Astrocyte (in vitro differentiated cells and primary cell): Measurements from ENCODE around the gene TOP3B. TPM values are rescaled to one million over a fixed set of nuclear protein-coding genes. Genes with fewer than 3 reads are reported as not detected.

Experiments used
- DNase-seq: peaks from one replicate; pipeline ENCODE4 v3.0.0-alpha.2; 2010; ENCODE audit warnings: low read depth
- FAIRE-seq: peaks from 2 replicates; lab custom pipeline; 2011; peaks lifted over from hg19 to GRCh38; lab: Jason Lieb, UNC
- H2AFZ ChIP-seq: 2 replicates; pipeline ENCODE4 v1.6.0; 2012; ENCODE audit warnings: low read depth, low read length, inconsistent platforms
- H3K27ac ChIP-seq: 2 replicates; pipeline ENCODE4 v1.5.1; 2011; ENCODE audit warnings: low read depth, low read length, inconsistent platforms
- H3K27me3 ChIP-seq: 2 replicates; pipeline ENCODE4 v1.6.0; 2011; ENCODE audit warnings: low read length, inconsistent platforms; ENCODE audit not compliant: insufficient read depth
- H3K36me3 ChIP-seq: 2 replicates; pipeline ENCODE4 v1.5.1; 2011; ENCODE audit warnings: low read length, inconsistent platforms; ENCODE audit not compliant: insufficient read depth
- H3K4me1 ChIP-seq: 2 replicates; pipeline ENCODE4 v1.5.1; 2011; ENCODE audit warnings: low read length, inconsistent platforms; ENCODE audit not compliant: insufficient read depth
- H3K4me2 ChIP-seq: 2 replicates; pipeline ENCODE4 v1.6.0; 2012; ENCODE audit warnings: low read length, inconsistent platforms
- H3K4me3 ChIP-seq: 2 replicates; pipeline ENCODE4 v1.5.1; 2011; ENCODE audit warnings: low read depth, mild to moderate bottlenecking, low read length, inconsistent platforms; ENCODE audit not compliant: insufficient read depth
- H3K79me2 ChIP-seq: 2 replicates; pipeline ENCODE4 v1.6.0; 2012; ENCODE audit warnings: mild to moderate bottlenecking, low read length, inconsistent platforms; ENCODE audit not compliant: insufficient read depth
- H3K9ac ChIP-seq: 2 replicates; pipeline ENCODE4 v1.6.0; 2012; ENCODE audit warnings: mild to moderate bottlenecking, low read length, inconsistent platforms
- H3K9me3 ChIP-seq: 2 replicates; pipeline ENCODE4 v1.5.1; 2012; ENCODE audit warnings: low read depth, mild to moderate bottlenecking, low read length, inconsistent platforms; ENCODE audit not compliant: insufficient read depth
- H4K20me1 ChIP-seq: 2 replicates; pipeline ENCODE4 v1.6.0; 2012; ENCODE audit warnings: low read length, inconsistent platforms; ENCODE audit not compliant: insufficient read depth
- H3K27ac Mint-ChIP-seq: one replicate; pipeline ENCODE4 v1.8.0; 2021; ENCODE audit warnings: mild to moderate bottlenecking, mixed read lengths; ENCODE audit not compliant: unreplicated experiment
- H3K27me3 Mint-ChIP-seq: one replicate; pipeline ENCODE4 v1.8.0; 2021; ENCODE audit warnings: low read depth, mixed read lengths; ENCODE audit not compliant: unreplicated experiment
- H3K36me3 Mint-ChIP-seq: one replicate; pipeline ENCODE4 v1.8.0; 2021; ENCODE audit warnings: low read depth, mixed read lengths; ENCODE audit not compliant: unreplicated experiment
- H3K4me1 Mint-ChIP-seq: one replicate; pipeline ENCODE4 v1.8.0; 2021; ENCODE audit warnings: low read depth, mixed read lengths; ENCODE audit not compliant: unreplicated experiment
- H3K4me3 Mint-ChIP-seq: one replicate; pipeline ENCODE4 v1.8.0; 2021; ENCODE audit warnings: mild to moderate bottlenecking, moderate library complexity, mixed read lengths; ENCODE audit not compliant: unreplicated experiment
- H3K9me3 Mint-ChIP-seq: one replicate; pipeline ENCODE4 v1.8.0; 2021; ENCODE audit warnings: mild to moderate bottlenecking, mixed read lengths; ENCODE audit not compliant: unreplicated experiment
- CTCF ChIP-seq: IDR thresholded peaks from 2 replicates; pipeline ENCODE4 v1.5.1; 2011; ENCODE audit warnings: low read depth, mild to moderate bottlenecking, inconsistent platforms, low read length, moderate library complexity; ENCODE audit not compliant: insufficient read depth
- EZH2 ChIP-seq: IDR thresholded peaks from 2 replicates; pipeline ENCODE4 v1.6.1; 2012; ENCODE audit warnings: mild to moderate bottlenecking, low read length, inconsistent platforms; ENCODE audit not compliant: insufficient read depth
- total RNA-seq: library from RNA; stranded (reverse); gene quantifications from 2 replicates; pipeline ENCODE4 v1.2.1, GENCODE V29; 2021

TOP3B gene
- total RNA-seq, 1 donor from 2014 or later, result 37.3 TPM

GRCh38 chr22:21961886-21962654, 20.5 kb downstream of the TOP3B start:
- FAIRE-seq (no peak), DNase-seq (peak; percentile 31)
- H3K9me3 ChIP-seq, result no peaks in the 10 kb centered on the region
- Mint-ChIP-seq H3K27ac (no peak overlapping the region), H3K4me3 (no peak overlapping the region), H3K36me3 (peaks cover 16% of the 10 kb centered on the region), H3K27me3 (no peaks in the 10 kb centered on the region), H3K4me1 (no peaks in the 10 kb centered on the region), H3K9me3 (no peaks in the 10 kb centered on the region)
- H3K9ac ChIP-seq, result no peak overlapping the region
- no peak overlapping the region for H3K27ac ChIP-seq
- peaks cover 9% of the 10 kb centered on the region for H3K4me1 ChIP-seq
- H2AFZ ChIP-seq, result no peak overlapping the region
- H3K36me3 ChIP-seq, result peaks cover 14% of the 10 kb centered on the region
- H3K4me3 ChIP-seq, result no peak overlapping the region
- peaks cover 7% of the 10 kb centered on the region for H4K20me1 ChIP-seq
- no peaks in the 10 kb centered on the region for H3K27me3 ChIP-seq
- TF ChIP-seq EZH2 (no peak), CTCF (no peak)
- H3K4me2 ChIP-seq, result no peak overlapping the region
- H3K79me2 ChIP-seq, result no peaks in the 10 kb centered on the region

DNA sequence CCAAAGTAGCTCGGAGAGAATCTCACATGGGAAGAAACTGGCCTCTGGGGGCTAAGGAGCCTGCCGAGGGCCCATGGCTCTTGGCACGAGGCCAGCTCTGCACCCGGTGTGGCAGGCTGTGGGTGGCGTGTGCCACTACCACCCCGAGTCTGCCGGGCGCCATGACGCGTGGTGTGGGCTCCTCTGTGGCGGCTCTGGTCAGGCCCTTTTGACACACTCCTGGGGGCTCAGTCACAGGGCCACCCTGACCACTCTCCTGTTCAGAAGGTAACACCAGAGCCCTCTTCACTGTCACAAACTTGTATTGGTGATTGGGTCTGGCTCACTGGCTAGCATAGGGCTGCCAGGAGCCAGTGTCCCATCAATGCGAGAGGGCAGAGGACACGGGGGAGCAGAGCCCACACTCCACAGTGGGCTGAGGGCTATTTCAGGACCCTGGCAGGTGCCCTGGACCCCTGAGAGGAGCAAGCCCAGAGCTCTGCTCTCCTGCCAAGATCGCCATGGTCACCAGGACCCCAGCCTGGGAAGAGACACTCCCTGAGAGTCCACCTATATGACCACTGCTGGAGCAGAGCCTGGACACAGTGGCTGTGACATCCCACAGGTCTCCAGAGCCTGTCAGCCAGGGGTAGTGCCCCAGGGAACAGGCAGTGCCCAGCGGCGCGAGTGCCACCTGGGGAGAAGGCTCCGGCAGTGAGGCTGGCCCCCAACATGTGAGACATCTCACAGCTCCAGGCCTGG, 21.3 kb downstream of the TOP3B start:
- Histone ChIP-seq H3K36me3 (peaks cover 7% of the 10 kb centered on the region), H3K79me2 (no peaks in the 10 kb centered on the region), H3K4me3 (no peak overlapping the region), H3K4me1 (peaks cover 9% of the 10 kb centered on the region), H3K27me3 (no peaks in the 10 kb centered on the region), H3K9ac (no peak overlapping the region), H2AFZ (no peak overlapping the region), H3K4me2 (no peak overlapping the region), H3K9me3 (no peaks in the 10 kb centered on the region), H4K20me1 (peaks cover 7% of the 10 kb centered on the region), H3K27ac (no peak overlapping the region)
- H3K9me3 Mint-ChIP-seq, result no peaks in the 10 kb centered on the region
- TF ChIP-seq CTCF, result no peak
- TF ChIP-seq EZH2, result no peak
- H3K4me3 Mint-ChIP-seq, result no peak overlapping the region
- peaks cover 10% of the 10 kb centered on the region for H3K36me3 Mint-ChIP-seq
- H3K4me1 Mint-ChIP-seq, result no peaks in the 10 kb centered on the region
- FAIRE-seq (no peak), DNase-seq (no peak)
- no peak overlapping the region for H3K27ac Mint-ChIP-seq
- no peaks in the 10 kb centered on the region for H3K27me3 Mint-ChIP-seq
